ENCODE measurements around the gene HIF1AN. TPM values are rescaled to one million over a fixed set of nuclear protein-coding genes. Genes with fewer than 3 reads are reported as not detected.

The HIF1AN gene
- total RNA-seq, 2 donors from 2014 or later: 11.5 to 17.7 TPM

- no peaks in the 10 kb centered on the region for H3K27me3 ChIP-seq (replicated peaks; ENCODE audit: insufficient read depth)
- peak overlapping the region; percentile 83 for H3K4me3 ChIP-seq
- peak overlapping the region; percentile 60 to 76 for H3K27ac ChIP-seq
- no peak for ATAC-seq (ENCODE audit: insufficient number of reproducible peaks, low FRiP score, low read depth)
- DNase-seq (ENCODE audit: low spot score): no peak
- peaks cover 3% of the 10 kb centered on the region for H3K36me3 ChIP-seq
- peaks cover 16 to 25% of the 10 kb centered on the region in 2 donors for H3K4me1 ChIP-seq (ENCODE audit: control insufficient read depth in 1 of 2, low read depth in 2 of 2)
- no peaks in the 10 kb centered on the region for H3K9me3 ChIP-seq
- no peak for TF ChIP-seq CTCF (IDR thresholded peaks at IDR 0.05)
Observed at GRCh38 chr10:100535338-100535714, 417 bp upstream of the HIF1AN start.

- Histone ChIP-seq H3K4me3 (no peak overlapping the region), H3K27ac (no peak overlapping the region), H3K9me3 (no peaks in the 10 kb centered on the region), H3K27me3 (replicated peaks; ENCODE audit: insufficient read depth) (no peaks in the 10 kb centered on the region), H3K4me1 (ENCODE audit: control insufficient read depth in 1 of 2, low read depth in 2 of 2) (peaks cover 16 to 23% of the 10 kb centered on the region in 2 donors), H3K36me3 (peaks cover 13% of the 10 kb centered on the region)
- DNase-seq (ENCODE audit: low spot score): no peak
- TF ChIP-seq CTCF (IDR thresholded peaks at IDR 0.05): no peak
- ATAC-seq (ENCODE audit: insufficient number of reproducible peaks, low FRiP score, low read depth): no peak
Observed at GRCh38 chr10:100537475-100537874, 1.7 kb downstream of the HIF1AN start.

- H3K27ac ChIP-seq: no peak overlapping the region
- H3K4me3 ChIP-seq: no peak overlapping the region
- peaks cover 62% of the 10 kb centered on the region for H3K36me3 ChIP-seq
- no peaks in the 10 kb centered on the region for H3K4me1 ChIP-seq (ENCODE audit: control insufficient read depth in 1 of 2, low read depth in 2 of 2)
- no peaks in the 10 kb centered on the region for H3K27me3 ChIP-seq (replicated peaks; ENCODE audit: insufficient read depth)
- DNase-seq (ENCODE audit: low spot score) (no peak), ATAC-seq (ENCODE audit: insufficient number of reproducible peaks, low FRiP score, low read depth) (no peak)
- no peak for TF ChIP-seq CTCF (IDR thresholded peaks at IDR 0.05)
- no peaks in the 10 kb centered on the region for H3K9me3 ChIP-seq
Observed at GRCh38 chr10:100544950-100545349, 9.2 kb downstream of the HIF1AN start.

- Histone ChIP-seq H3K9me3 (no peaks in the 10 kb centered on the region), H3K4me1 (ENCODE audit: control insufficient read depth in 1 of 2, low read depth in 2 of 2) (no peaks in the 10 kb centered on the region), H3K27ac (no peak overlapping the region), H3K27me3 (replicated peaks; ENCODE audit: insufficient read depth) (no peaks in the 10 kb centered on the region), H3K36me3 (peaks cover 34% of the 10 kb centered on the region), H3K4me3 (no peak overlapping the region)
- TF ChIP-seq CTCF (IDR thresholded peaks at IDR 0.05): no peak
- ATAC-seq (ENCODE audit: insufficient number of reproducible peaks, low FRiP score, low read depth): no peak
- DNase-seq (ENCODE audit: low spot score): no peak
Observed at GRCh38 chr10:100551196-100551595, 15.5 kb downstream of the HIF1AN start.

GRCh38 chr10:100551738-100552137, 16.0 kb downstream of the HIF1AN start:
- Histone ChIP-seq H3K4me3 (no peak overlapping the region), H3K36me3 (peaks cover 36% of the 10 kb centered on the region), H3K9me3 (no peaks in the 10 kb centered on the region), H3K4me1 (ENCODE audit: control insufficient read depth in 1 of 2, low read depth in 2 of 2) (no peaks in the 10 kb centered on the region), H3K27ac (no peak overlapping the region), H3K27me3 (replicated peaks; ENCODE audit: insufficient read depth) (no peaks in the 10 kb centered on the region)
- ATAC-seq (ENCODE audit: insufficient number of reproducible peaks, low FRiP score, low read depth) (no peak), DNase-seq (ENCODE audit: low spot score) (no peak)
- no peak for TF ChIP-seq CTCF (IDR thresholded peaks at IDR 0.05)
